ENCODE results near the gene RPS25. TPM values are rescaled to one million over a fixed set of nuclear protein-coding genes. Genes with fewer than 3 reads are reported as not detected.
"Not testable (repeated sequence)": the region's sequence is repeated elsewhere in the genome, so short reads cannot be mapped to it uniquely, and the experiment has no call there.

The RPS25 gene
- total and polyA plus RNA-seq, 2 donors from 2014 or later, result 852 to 1,047 TPM

- FAIRE-seq (no peak), DNase-seq (no peak)
- Histone ChIP-seq H3K4me1 (ENCODE audit: control insufficient read depth in 2 of 3, insufficient read depth in 2 of 3, low read depth in 1 of 3, low read length in 3 of 3) (peaks cover 0 to 3% (median 0%) of the 10 kb centered on the region in 3 donors), H3K27me3 (ENCODE audit: control insufficient read depth, insufficient read depth, low read length) (no peaks in the 10 kb centered on the region), H3K36me3 (ENCODE audit: control insufficient read depth in 2 of 3, insufficient read depth in 3 of 3, low read length in 3 of 3) (no peaks in the 10 kb centered on the region), H3K9me3 (ENCODE audit: control insufficient read depth in 2 of 3, insufficient read depth in 1 of 3, low read length in 3 of 3) (no peaks in the 10 kb centered on the region), H3K4me3 (ENCODE audit: low read length in 3 of 3) (no peak overlapping the region), H3K9ac (ENCODE audit: low read length in 3 of 3) (no peak overlapping the region), H3K27ac (ENCODE audit: low read depth in 2 of 2, low read length in 2 of 2) (no peak overlapping the region)
- intact Hi-C loops (cut with DNase I), result no loop called here
- no peak for TF ChIP-seq CTCF (IDR thresholded peaks at IDR 0.05; ENCODE audit: borderline replicate concordance, extremely low read depth, insufficient read depth)
These were observed 16.7 kb upstream of the RPS25 start for GRCh38 chr11:119034813-119035212.

- H3K27me3 ChIP-seq (ENCODE audit: control insufficient read depth, insufficient read depth, low read length); H3K9me3 ChIP-seq (ENCODE audit: control insufficient read depth in 2 of 3, insufficient read depth in 1 of 3, low read length in 3 of 3); H3K27ac ChIP-seq (ENCODE audit: low read depth in 2 of 2, low read length in 2 of 2); intact Hi-C loops (cut with DNase I); FAIRE-seq; DNase-seq; H3K9ac ChIP-seq (ENCODE audit: low read length in 3 of 3); H3K36me3 ChIP-seq (ENCODE audit: control insufficient read depth in 2 of 3, insufficient read depth in 3 of 3, low read length in 3 of 3); H3K4me3 ChIP-seq (ENCODE audit: low read length in 3 of 3): not testable (repeated sequence)
- peaks cover 5 to 14% (median 9%) of the 10 kb centered on the region in 3 donors for H3K4me1 ChIP-seq (ENCODE audit: control insufficient read depth in 2 of 3, insufficient read depth in 2 of 3, low read depth in 1 of 3, low read length in 3 of 3)
These were observed 15.3 kb upstream of the RPS25 start for GRCh38 chr11:119033421-119033820.

- H3K27me3 ChIP-seq (ENCODE audit: control insufficient read depth, insufficient read depth, low read length), result no peaks in the 10 kb centered on the region
- no peak overlapping the region for H3K9ac ChIP-seq (ENCODE audit: low read length in 3 of 3)
- peaks cover 5 to 24% (median 15%) of the 10 kb centered on the region in 3 donors for H3K4me1 ChIP-seq (ENCODE audit: control insufficient read depth in 2 of 3, insufficient read depth in 2 of 3, low read depth in 1 of 3, low read length in 3 of 3)
- DNase-seq, result no peak
- no peak for FAIRE-seq
- H3K27ac ChIP-seq (ENCODE audit: low read depth in 2 of 2, low read length in 2 of 2), result no peak overlapping the region
- no peaks in the 10 kb centered on the region for H3K9me3 ChIP-seq (ENCODE audit: control insufficient read depth in 2 of 3, insufficient read depth in 1 of 3, low read length in 3 of 3)
- no peak for TF ChIP-seq CTCF (IDR thresholded peaks at IDR 0.05; ENCODE audit: borderline replicate concordance, extremely low read depth, insufficient read depth)
- intact Hi-C loops (cut with DNase I), result no loop called here
- peaks cover 0 to 11% (median 8%) of the 10 kb centered on the region in 3 donors for H3K36me3 ChIP-seq (ENCODE audit: control insufficient read depth in 2 of 3, insufficient read depth in 3 of 3, low read length in 3 of 3)
- no peak overlapping the region for H3K4me3 ChIP-seq (ENCODE audit: low read length in 3 of 3)
These were observed 13.8 kb upstream of the RPS25 start for GRCh38 chr11:119031912-119032280.

- TF ChIP-seq CTCF (IDR thresholded peaks at IDR 0.05; ENCODE audit: borderline replicate concordance, extremely low read depth, insufficient read depth), result peak; percentile 91
- peak within 1 kb of the TSS; percentile 94 to 95 for H3K27ac ChIP-seq (ENCODE audit: low read depth in 2 of 2, low read length in 2 of 2)
- peak; percentile 98 to 99 (median 99) for DNase-seq
- FAIRE-seq, result peak; percentile 47
- intact Hi-C loops (cut with DNase I), result no loop called here
- H3K4me3 ChIP-seq (ENCODE audit: low read length in 3 of 3), result peak within 1 kb of the TSS; percentile 77 to 91 (median 84)
- H3K9me3 ChIP-seq (ENCODE audit: control insufficient read depth in 2 of 3, insufficient read depth in 1 of 3, low read length in 3 of 3), result no peaks in the 10 kb centered on the region
- H3K9ac ChIP-seq (ENCODE audit: low read length in 3 of 3), result peak within 1 kb of the TSS; percentile 40 to 89 (median 61)
- peaks cover 0 to 17% (median 12%) of the 10 kb centered on the region in 3 donors for H3K36me3 ChIP-seq (ENCODE audit: control insufficient read depth in 2 of 3, insufficient read depth in 3 of 3, low read length in 3 of 3)
- no peaks in the 10 kb centered on the region for H3K27me3 ChIP-seq (ENCODE audit: control insufficient read depth, insufficient read depth, low read length)
- peaks cover 5 to 26% (median 20%) of the 10 kb centered on the region in 3 donors for H3K4me1 ChIP-seq (ENCODE audit: control insufficient read depth in 2 of 3, insufficient read depth in 2 of 3, low read depth in 1 of 3, low read length in 3 of 3)
These were observed 12.3 kb upstream of the RPS25 start, which contains the start of gene SLC37A4 for GRCh38 chr11:119030329-119031047. Gene SLC37A4 (minus strand): TSS chr11:119030877.
